Medulla oblongata (tissue), 1 donor: ENCODE results near the gene NCR2.
A peak's percentile ranks its signal among the peaks of the same experiment; 100 is the strongest.
"Not testable (repeated sequence)": the region's sequence is repeated elsewhere in the genome, so short reads cannot be mapped to it uniquely, and the experiment has no call there.

ENCODE experiments used
- DNase-seq: peaks from one replicate; pipeline ENCODE4 v3.0.0-alpha.2; 2015; ENCODE audit errors: extremely low spot score

The NCR2 gene

DNA sequence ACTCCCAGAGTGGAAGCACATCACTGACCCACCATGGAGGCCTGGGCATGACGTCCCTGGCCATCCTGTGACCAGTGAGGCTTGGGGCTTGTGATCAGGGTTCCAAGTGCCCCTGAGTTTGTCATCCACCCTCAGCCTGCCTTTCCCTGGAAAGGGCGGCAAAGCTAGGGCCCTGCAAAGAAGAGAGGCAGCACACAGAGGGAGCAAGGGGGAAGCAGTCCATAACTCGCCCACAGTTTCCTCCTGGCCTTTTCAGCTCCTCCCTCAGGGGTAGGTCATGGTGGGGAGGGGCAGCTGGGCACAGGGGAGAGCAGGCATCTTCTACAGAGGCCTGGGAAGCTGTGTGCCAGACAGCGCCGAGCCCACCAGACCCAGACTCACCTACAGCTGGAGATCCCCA lies at the start of gene NCR2:
Gene NCR2, plus strand, starts transcription at position 313 of the 400 bp plus-strand sequence. CDS start 269 bp downstream, outside the sequence.
- DNase-seq, result no peak

DNA sequence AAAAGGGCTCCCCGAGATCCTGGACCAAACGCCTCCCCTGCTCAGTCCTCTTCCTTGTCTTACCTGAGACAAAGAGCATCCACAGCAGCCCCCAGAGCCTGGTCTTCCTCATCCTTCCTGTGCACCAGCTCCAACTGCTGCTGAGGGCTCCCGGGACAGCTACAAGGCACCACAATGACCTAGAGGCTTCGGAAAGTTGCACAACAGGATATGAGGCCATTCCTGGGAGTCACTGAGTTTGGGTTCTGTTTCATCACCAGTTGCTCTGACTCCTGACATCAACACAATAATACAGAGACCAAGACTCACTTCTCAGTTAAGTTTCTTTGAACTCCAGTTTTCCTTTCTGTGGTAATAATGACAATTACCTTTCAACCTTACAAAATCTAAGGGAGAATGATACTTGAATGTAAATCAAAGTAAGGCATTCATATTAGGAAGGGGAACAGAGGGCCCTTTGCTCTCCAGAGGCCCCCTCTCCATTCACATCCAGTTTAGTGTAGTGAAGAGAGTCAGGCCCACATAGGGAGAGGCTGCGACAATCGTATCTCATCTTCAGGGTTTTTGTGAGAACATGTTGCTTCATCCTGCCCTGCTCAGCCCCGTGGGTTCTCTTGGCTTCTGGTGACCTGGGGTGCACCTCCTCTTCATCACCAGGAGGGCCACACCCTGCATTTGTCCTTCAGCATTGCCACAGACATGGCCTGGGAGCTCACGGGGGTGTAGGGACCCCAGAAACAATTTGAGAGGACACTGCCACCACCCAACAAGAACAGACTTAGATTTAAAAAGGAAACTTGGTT lies 48.7 kb upstream of the NCR2 start, which contains the start of gene TREM1:
Gene TREM1, minus strand, starts transcription at position 139 of the 803 bp plus-strand sequence. Its CDS starts 27 bp downstream, at position 112.
- DNase-seq, result peak; percentile 48

DNA sequence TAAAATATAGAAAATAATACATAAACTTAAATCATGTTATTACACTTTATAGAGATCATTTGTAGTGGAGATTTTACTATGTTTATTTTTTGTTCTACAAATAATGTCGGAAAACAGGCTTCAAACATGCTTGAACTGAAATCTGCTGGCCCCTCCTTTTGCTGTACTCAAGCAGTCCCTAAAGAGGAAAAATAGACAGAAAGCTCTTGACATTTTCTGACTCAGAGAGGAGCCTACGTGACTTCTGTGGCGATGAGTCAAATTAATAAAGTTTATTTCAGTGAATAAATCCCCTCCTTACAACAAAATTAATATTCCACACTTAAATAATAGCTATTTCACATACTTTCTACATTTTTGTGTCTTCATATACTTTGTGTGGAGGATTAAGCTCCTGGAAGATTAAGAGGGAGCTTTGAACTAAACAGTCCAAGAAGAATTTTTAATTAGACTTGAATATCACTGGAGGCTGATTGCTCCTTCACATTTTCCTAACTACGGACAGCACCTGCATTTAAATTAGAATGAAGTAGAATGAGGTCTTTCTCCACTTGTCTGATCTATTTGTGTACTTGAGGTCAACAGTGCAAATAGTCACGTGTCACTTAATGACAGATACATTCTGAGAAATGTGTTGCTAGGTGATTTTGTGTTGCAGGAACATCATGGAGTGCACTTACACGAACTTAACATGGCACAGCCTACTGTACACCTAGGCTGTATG lies 47.2 kb upstream of the NCR2 start:
- DNase-seq, result no peak

DNA sequence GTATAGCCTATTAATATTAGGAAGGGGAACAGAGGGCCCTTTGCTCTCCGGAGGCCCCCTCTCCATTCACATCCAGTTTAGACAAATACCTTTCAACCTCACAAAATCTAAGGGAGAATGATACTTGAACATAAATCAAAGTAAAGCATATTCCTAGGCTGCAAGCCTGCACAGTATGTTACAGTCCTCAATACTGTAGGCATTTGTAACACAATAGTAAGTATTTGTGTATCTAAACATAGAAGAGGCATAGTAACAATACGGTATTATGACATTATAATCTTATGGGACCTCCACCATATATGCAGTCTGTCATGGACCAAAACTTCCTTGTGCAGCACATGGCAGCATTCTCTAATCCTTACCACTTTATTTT lies 46.7 kb upstream of the NCR2 start:
- DNase-seq, result no peak

DNA sequence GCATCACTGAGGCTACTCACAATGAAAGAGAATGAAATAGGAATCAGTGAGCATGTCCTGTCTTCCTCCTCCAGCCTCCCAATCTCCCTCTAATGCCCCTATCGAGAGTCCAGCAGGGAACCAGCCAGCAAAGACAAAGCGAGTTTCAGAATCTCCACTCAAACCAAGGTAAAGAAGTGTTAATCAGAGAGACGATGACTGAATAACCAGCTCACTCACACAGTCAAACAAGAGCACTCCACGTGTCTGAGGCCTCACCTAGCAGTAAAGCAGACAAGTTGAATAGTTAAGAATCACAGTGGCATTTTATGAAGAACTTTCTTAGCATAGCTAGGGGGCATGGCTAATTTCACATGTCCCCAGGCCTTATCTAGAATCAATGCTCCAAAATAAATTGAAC lies 45.6 kb upstream of the NCR2 start:
- DNase-seq, result no peak

DNA sequence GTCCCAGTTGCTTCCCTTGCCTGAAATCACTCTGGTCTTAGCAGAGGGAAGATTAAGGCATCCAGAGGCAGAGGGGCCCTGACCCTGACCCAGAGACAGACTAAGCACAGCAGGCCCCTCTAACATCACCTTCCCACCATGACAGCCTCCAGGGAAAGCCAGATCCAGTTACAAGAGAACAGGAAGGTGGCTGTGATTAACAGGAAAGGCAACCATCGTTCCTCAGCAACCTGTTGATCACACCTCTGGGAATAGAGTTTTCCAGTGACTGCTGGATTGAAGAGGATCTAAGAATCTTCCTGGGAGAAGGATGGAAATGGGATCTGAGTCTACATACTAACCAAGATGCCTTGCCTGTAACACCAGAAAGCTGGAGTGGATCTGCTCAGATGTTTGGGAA lies 43.7 kb upstream of the NCR2 start:
- DNase-seq, result no peak

GRCh38 chr6:41294214-41294872 lies 41.1 kb upstream of the NCR2 start:
- DNase-seq, result no peak

- not testable (repeated sequence) for DNase-seq
Measured at GRCh38 chr6:41297248-41297647, 38.2 kb upstream of the NCR2 start.

- peak; percentile 56 for DNase-seq
Measured at GRCh38 chr6:41298785-41299502, 36.5 kb upstream of the NCR2 start.

DNA sequence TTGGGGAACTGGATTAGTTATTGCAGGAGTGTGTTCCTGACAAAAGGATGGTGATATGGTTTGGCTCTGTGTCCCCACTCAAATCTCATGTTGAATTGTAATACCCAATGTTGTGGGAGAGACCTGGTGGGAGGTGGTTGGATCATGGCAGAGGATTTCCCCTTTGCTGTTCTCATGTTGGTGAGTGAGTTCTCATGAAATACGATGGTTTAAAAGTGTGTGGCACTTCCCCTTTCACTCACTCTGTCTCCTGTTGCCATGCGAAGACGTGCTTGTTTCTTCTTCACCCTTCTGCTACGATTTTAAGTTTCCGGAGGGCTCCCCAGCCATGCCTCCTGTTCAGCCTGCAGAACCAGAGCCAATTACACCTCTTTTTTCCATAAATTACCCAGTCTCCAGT lies 32.8 kb upstream of the NCR2 start:
- no peak for DNase-seq

DNA sequence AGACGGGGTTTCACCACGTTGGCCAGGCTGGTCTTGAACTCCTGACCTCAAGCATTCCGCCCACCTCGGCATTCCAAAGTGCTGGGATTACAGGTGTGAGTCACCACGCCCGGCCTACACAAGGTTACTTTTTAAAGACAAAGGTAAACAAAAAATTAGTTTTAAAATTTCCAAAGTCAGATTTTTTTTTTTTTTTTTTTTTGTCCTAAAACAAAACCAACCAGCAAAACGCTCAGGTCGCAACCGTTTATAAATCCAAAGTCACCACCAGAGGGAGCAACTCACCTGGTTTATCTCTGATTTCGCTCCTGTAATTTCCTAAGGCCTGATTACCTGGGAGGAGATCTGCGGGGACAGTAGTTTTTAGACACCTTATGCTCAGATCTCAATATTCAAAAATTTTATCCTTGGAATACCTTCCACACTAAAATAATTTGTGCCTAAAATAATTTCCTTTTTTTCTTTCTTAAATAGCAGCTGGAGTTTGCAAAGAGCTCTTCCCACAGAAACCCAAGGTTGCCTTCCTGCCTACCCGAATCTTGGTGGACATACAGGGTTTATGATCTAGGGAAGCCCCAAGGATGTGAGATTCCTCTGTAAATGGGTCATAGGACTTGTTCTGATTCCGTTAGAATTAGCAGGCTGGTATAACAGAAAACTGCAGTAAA lies 29.1 kb upstream of the NCR2 start:
- peak; percentile 54 for DNase-seq

- no peak for DNase-seq
Measured at GRCh38 chr6:41315203-41315602, 20.2 kb upstream of the NCR2 start.

GRCh38 chr6:41315943-41316620 lies 19.3 kb upstream of the NCR2 start:
- DNase-seq, result no peak

DNA sequence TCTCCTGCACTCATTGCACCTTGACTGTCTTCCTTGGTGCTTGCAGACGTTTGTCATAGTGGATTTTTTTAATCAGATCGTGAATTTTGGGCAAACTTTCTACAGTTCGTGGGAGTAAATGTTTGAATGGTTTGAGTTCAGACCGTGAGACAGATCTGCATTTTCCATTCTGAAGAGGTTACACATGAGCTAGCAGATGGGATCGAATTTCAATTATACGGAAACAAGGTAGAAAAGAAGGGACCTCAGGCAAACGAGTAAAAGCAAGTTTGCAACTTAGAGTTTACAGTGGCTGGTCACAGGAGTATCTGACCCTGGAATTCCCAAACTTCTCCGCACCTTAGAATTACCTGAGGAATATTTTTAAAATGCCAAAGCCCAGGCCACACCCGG lies 17.2 kb upstream of the NCR2 start:
- no peak for DNase-seq

DNA sequence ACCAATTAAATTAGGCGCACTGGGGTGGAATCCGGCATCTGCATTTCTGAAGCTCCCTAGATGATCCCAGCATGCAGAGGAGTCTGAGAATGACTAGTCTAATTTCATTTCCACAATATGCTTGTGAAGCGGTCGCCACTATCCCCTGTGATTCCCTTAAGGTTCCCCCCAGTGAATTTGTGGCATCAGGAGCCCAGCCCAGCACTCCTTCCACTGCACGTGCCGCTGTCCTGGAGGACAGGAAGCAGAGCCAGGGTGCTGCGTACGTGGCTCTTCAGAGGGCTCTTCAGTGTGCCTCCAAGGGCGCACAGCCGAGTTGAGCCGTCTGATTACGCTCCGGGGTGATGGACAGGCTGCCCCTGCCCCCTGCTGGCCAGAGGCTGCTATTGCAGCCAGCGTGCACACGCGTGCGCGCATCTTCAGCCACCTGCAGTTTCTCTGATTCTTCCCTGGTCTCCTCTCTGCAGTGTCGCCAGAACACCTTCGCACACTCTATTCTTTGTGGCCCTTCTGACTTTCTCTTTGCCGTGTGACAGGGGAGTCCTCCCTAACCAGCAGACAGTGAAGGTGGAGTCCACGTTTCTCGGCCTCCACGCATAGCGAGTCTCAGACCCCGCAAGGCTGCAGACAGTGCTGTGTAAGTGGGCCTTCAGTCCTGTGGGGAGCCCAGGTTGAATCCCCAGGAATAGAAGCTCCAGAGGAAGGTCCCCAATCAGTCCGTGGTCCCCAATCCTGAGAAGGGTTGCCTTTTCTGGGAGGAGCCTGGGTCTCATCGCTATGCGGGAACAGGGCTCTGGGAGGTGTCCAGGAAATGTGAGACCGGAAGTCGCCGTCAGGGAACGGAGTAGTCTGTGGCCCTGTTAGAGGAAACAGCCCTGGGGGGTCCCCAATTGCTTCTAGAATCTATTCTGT lies 16.5 kb upstream of the NCR2 start:
- DNase-seq, result peak; percentile 72

DNA sequence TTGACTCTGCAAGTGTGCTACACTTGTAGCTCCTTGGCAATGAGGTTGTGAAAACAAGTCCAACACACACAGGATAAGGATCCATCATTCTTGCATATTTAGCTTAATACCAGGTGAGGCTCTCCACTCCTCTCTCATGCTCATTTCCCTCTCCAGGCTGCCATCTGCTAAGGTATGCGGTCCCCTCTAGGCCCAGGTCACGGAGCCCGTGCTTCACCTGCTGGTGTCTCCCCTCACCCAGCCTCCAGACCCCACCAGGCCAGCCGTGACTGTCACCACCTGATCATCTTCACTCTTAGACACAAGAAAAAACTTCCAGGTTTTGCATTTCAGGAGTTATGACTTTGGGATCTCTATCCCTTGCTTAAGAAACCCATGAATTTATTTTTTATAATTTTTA lies 14.2 kb upstream of the NCR2 start:
- no peak for DNase-seq

- no peak for DNase-seq
Measured at GRCh38 chr6:41325446-41326066, 9.9 kb upstream of the NCR2 start.

DNA sequence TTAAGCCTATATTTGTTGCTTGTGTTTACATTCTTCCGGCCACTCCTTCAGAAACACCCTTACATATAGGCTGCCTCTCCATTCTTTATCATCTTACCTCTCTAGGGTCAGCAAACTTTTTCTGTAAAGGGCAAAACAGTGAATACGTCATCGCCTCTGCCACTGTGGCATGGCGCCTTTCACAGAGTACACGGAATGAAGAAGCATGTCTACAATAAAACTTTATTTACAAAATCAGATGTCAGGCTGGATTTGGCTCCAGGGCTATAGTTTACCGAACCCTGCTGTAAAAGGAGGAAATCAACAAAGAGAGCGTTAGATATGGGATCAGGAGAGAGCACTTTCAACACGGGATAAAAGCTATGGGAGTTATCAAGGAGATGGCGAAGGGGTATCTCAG lies 9.3 kb upstream of the NCR2 start:
- no peak for DNase-seq

GRCh38 chr6:41327177-41327576 lies 8.2 kb upstream of the NCR2 start:
- no peak for DNase-seq
